D721Med (cell line): Measurements from ENCODE around the gene ENG.
"Not testable (repeated sequence)": the region's sequence is repeated elsewhere in the genome, so short reads cannot be mapped to it uniquely, and the experiment has no call there.

Experiments
- DNase-seq: peaks from one replicate; pipeline ENCODE4 v3.0.0; 2011; ENCODE audit warnings: low spot score; ENCODE audit not compliant: insufficient read length
- FAIRE-seq: peaks from 2 replicates; lab custom pipeline; 2011; peaks lifted over from hg19 to GRCh38; lab: Jason Lieb, UNC
- CTCF ChIP-seq: IDR thresholded peaks from 2 replicates; pipeline ENCODE4 v1.5.1; 2012; ENCODE audit warnings: mild to moderate bottlenecking, control low read depth; ENCODE audit not compliant: insufficient read depth; ENCODE audit errors: missing control alignments

ENG gene

DNA sequence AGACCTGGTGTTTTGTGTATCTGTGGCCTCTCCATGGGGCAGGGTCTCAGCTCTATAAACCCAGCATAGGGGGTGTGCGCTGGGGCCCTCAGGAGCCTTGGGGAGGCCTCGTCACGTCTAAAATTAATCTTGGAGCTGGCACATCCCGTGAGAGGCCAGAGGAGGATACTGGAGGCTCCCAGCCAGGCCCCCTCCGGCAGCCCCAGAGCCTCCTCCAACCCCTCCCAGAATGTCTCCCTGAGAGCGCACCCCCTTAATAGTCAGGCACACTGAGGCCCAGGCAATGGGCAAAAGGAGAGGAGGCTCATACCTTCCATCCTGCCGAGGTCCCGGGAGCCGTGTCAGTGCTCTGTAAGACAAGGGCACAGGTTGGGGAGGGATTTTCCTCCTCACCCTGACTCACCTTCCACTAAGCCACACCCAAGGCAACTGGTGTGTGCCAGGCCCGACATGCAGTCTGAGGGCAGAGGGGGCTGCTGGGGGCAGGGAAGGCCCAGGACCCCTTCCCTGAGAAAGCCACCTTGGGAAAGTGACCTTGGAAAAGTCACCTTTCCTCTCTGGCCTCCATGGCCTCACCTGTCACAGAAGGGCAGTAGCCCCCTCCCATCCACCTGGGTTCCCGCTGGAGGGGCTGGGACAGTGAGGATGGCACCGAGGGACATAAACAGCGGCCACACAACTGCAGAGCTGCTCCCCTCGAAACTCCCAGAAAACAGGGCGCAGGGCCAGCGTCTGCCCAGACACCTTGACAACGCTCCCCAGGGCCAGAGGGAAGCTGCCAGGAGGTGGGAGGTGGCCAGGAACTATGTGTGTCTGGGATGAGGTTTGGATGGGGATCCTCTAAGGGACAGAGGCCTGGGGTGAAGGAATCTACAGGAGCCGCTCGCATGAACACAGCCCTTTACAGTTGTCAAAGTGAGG is 20.1 kb upstream of the ENG start:
- TF ChIP-seq CTCF: no peak
- no peak for FAIRE-seq
- DNase-seq: no peak

DNA sequence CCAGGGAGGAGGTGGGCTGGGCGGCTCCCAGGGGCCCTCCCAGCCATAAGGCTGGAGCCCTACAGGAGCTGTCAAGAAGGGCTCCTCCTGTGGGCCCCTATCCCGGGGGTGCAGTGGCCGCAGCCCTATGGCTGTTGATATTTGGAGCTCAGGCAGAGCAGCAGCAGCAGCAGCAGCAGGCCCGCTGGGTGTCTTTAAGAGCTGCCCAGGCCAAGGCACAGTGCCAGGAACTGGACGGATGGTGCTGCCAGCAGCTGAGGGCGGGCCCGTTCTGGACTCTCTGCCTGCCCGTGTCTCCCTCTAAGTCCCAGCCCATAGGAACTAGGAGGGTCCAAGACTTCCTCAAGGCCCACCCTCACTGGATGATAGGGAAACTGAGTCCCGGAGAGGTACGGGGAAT is 19.4 kb upstream of the ENG start:
- no peak for TF ChIP-seq CTCF
- DNase-seq (no peak), FAIRE-seq (no peak)

DNA sequence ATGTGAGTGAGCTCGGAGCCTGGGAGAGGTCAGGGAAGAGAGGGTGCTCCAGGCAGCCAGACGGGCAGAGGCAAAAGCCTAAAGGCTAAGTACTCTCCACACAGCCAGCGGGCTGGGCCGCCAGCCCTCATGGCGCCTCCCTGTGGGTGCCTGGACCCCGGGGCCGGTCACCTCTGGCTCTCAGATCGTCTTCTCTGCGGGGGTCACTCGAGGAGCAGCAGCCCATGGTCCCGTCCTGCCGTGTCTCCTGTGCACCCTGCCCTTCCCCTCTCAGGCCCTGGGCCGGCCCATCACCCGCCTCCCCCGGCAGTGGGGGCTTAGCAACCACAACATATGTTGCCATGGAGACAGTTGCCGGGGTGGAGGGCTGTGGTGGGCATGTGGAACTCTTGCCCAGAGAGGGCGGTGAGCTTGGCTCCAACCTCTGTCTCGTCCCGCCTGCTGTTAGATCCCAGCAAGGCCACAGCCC is 18.8 kb upstream of the ENG start:
- no peak for TF ChIP-seq CTCF
- no peak for FAIRE-seq
- DNase-seq: no peak

DNA sequence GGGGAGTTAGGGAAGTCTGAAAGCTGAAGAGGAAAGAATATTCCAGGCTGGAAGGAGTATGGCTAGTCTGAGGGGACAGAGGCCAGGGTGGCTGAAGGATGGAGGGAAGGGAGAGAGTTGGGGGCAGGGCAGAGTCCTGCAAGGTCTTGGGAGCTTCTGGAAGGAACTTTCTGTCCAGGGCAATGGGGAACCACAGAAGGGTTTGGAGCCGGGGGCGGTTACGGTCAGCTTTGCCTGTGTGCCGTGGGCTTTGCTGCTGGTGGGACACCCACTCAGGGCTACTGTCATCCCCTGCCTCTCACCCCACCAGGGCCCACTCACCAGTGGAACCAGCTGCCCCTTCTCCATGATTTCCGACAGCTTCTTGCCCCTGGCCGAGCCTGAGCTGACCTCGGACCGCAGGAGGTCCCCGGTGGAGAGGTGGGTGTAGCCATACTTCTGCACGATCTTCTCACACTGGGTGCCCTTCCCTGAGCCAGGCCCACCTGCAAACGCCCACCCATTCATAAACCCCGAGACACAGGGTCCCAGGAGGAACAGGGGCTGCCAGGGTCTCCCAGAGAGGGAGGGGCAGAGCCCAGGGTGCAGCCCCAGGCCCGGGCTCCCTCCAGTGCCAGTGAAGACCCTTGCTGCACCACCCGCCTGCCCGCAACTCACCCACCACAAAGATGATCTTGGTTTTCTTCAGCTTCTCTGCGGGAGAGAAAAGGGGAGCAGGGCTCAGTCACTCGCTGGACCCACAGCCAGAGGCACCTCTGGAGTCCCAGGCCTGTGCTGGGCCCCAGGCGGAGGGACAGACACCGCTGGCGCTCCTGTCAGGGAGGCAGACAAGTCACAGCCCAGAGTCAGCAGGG is 18.1 kb upstream of the ENG start:
- DNase-seq (no peak), FAIRE-seq (no peak)
- TF ChIP-seq CTCF: no peak

- DNase-seq: no peak
- FAIRE-seq: no peak
- TF ChIP-seq CTCF: no peak
Measured at GRCh38 chr9:127871531-127871930, 17.1 kb upstream of the ENG start.

DNA sequence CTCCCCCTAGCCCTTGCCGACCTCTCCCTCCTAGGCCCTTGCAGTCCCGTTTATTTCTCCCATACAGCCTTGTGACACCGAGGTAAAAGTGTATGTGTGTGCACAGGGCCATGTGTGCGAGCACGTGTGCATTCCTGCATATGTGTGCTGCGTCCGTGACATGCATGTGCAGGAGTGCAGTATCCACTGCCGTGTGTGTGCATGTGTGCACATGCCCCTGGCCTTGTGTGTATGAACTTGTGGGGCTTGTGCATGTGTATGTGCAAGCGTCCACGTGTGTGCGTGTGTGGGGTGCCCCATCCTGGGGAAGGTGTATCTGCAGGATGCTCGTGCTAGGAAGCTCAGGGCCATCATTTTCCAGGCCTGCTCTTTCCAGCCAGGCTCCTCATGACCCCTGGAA is 16.4 kb upstream of the ENG start:
- DNase-seq: no peak
- no peak for TF ChIP-seq CTCF
- FAIRE-seq: no peak

DNA sequence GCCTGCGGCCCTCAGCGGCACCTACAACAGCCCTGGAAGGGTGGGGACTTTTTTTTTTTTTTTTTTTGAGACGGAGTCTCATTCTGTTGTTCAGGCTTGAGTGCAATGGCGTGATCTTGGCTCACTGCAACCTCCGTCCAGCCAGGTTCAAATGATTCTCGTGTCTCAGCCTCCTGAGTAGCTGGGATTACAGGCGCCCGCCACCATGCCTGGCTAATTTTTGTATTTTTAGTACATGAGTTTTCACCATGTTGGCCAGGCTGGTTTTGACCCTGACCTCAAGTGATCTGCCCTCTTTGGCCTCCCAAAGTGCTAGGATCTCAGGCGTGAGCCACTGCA is 15.7 kb upstream of the ENG start:
- not testable (repeated sequence) for FAIRE-seq, DNase-seq
